Effector memory CD4-positive, alpha-beta T cell (primary cell): Measurements from ENCODE around the gene CCDC92B.

Source experiments
- DNase-seq, 3 donors: peaks; one replicate each; pipeline ENCODE4 v3.0.0-alpha.2; 2020
- H3K27ac ChIP-seq: 2 replicates; pipeline ENCODE4 v1.7.0; 2013; ENCODE audit warnings: mild to moderate bottlenecking, low read length, moderate library complexity; ENCODE audit not compliant: insufficient read depth, poor library complexity, severe bottlenecking
- H3K27me3 ChIP-seq: replicated peaks from 2 replicates; pipeline ENCODE4 v1.7.0; 2013; ENCODE audit warnings: mild to moderate bottlenecking, low read length; ENCODE audit not compliant: insufficient read depth, control insufficient read depth, poor library complexity, severe bottlenecking
- H3K36me3 ChIP-seq: 2 replicates; pipeline ENCODE4 v1.7.0; 2013; ENCODE audit warnings: mild to moderate bottlenecking, low read length, moderate library complexity; ENCODE audit not compliant: control insufficient read depth, insufficient read depth
- H3K4me1 ChIP-seq: 2 replicates; pipeline ENCODE4 v1.7.0; 2013; ENCODE audit warnings: low read length, mild to moderate bottlenecking; ENCODE audit not compliant: control insufficient read depth, insufficient read depth, poor library complexity, severe bottlenecking
- H3K4me3 ChIP-seq: 2 replicates; pipeline ENCODE4 v1.7.0; 2013; ENCODE audit warnings: low read length, low read depth, mild to moderate bottlenecking; ENCODE audit not compliant: insufficient read depth, poor library complexity, severe bottlenecking
- H3K9me3 ChIP-seq: 2 replicates; pipeline ENCODE4 v1.7.0; 2013; ENCODE audit warnings: mild to moderate bottlenecking, low read length, moderate library complexity; ENCODE audit not compliant: control insufficient read depth

CCDC92B gene

DNA sequence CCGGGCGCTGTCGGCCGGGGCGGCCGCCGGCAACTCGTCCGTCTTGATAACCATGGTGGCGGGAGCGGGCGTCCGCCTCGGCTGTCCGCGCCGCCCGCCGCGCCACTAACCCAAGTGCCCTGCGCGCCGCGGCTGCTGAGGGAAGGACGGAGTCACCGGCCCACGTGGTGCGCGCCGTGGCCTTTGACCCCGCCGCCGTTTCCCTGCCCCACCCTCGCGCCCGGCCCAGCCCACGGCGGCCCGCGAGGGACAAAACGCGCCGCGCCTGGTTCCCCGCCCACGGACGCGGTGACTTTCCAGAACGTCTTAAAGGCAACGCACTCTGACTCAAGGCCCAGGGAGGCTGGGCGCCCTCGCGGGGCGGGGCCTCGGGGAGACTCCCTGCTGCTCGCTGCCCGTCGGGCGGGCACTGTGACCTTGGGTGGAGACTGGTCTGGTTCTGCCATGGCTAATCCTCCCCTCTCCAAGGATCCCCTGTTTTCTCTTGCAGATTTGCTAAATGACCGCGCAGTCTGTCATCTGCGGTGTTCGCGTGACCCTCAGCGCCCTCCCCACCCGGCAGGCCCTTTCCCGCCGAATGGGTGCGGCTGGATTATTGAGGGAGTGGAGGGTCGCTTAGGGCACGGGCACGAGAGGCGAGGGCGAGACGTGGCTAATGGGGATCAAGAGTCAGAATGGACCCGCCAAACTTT, 37.7 kb downstream of the CCDC92B start, which contains the start of gene CLUH:
TSS of gene CLUH (minus strand) at position 157 of the 692 bp plus-strand sequence. CDS start at position 54, 103 bp downstream.
- peak within 1 kb of the TSS; percentile 69 for H3K4me3 ChIP-seq
- H3K27me3 ChIP-seq, result no peaks in the 10 kb centered on the region
- H3K36me3 ChIP-seq, result no peaks in the 10 kb centered on the region
- no peaks in the 10 kb centered on the region for H3K9me3 ChIP-seq
- peak; percentile 89 to 93 (median 92) for DNase-seq
- H3K27ac ChIP-seq, result peak within 1 kb of the TSS; percentile 51
- peaks cover 26% of the 10 kb centered on the region for H3K4me1 ChIP-seq

DNA sequence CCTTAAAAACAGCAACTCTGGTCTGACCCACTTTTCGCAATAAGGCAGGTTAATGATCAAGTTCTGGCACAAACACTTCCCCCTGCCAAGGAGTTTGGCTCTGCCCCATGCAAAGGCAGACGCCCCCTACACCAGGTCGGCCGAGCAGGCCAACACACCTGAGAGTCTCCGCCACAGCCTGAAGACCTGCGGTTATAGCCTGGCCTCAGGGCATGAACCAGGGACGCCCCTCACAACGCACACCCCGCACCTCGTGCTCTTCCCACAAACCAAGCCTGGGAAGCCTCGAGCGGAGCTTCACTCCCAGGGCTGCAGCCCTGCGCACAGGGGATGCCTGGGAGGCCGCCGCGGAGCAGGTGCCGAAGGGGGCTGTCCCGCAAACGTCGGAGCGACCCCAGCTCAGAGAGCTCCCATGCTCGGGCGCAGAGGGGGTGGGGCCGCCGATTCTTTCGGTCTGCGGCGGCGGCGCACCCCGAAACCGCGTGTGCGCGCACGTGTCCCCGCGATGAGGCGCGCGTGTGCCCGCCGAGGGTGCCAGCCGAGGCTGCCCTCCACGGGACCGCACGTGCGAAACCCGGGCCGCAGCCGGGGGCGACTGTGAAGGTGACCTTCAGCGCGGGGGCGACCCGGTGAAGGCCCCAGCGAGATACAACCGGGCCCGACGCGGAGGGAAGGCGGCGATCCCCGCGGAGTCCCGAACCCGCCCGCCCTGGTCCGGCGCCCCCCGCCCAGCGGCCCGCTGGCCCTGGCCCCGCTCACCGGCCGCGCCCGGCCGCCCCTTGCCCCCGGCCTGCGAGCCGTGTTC, 38.4 kb downstream of the CCDC92B start:
- no peak for DNase-seq
- H3K4me1 ChIP-seq, result peaks cover 26% of the 10 kb centered on the region
- H3K9me3 ChIP-seq, result no peaks in the 10 kb centered on the region

DNA sequence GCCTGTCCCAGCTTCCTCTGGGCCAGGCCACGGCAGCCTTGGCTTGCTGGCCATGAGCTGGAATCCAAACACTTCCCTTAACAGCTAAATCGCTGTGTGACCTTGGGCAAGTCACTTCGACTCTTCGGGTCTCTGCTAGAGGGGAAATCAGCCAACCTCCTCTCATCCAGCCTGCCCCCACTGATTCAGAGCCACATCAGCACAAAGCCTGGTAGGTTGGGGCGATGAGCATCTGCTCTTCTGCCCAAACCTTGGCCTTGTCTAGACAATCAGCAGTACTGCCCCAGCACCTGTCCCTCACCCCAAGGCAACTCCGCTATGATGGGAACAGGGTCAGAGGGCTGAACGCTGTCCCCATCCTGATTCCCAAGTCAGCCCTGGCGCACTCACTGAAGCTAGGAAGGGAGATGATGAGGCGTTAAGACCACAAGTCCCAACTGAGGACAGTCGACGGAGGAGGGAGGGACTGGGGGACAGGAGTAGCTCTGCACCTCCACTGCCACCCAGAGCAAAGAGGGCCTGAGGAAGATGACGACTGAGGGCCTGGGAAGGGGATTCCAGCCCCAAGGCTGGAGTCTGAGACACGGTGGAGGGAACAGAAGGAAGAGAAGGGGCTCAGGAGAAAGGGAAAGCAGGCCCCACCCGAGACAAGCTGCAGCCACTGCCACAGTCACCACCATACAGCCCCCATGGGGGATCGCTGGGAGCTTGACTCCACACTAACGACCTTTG, 39.2 kb downstream of the CCDC92B start:
- Histone ChIP-seq H3K27me3 (no peaks in the 10 kb centered on the region), H3K36me3 (no peaks in the 10 kb centered on the region), H3K4me1 (peaks cover 26% of the 10 kb centered on the region), H3K27ac (peak overlapping the region; percentile 51), H3K4me3 (peak overlapping the region; percentile 60), H3K9me3 (no peaks in the 10 kb centered on the region)
- DNase-seq, result no peak

More for the DNA sequence above, 38.4 kb downstream of the CCDC92B start:
- Histone ChIP-seq H3K36me3 (no peaks in the 10 kb centered on the region), H3K27ac (peak overlapping the region; percentile 51), H3K4me3 (peak overlapping the region; percentile 69), H3K27me3 (no peaks in the 10 kb centered on the region)

DNA sequence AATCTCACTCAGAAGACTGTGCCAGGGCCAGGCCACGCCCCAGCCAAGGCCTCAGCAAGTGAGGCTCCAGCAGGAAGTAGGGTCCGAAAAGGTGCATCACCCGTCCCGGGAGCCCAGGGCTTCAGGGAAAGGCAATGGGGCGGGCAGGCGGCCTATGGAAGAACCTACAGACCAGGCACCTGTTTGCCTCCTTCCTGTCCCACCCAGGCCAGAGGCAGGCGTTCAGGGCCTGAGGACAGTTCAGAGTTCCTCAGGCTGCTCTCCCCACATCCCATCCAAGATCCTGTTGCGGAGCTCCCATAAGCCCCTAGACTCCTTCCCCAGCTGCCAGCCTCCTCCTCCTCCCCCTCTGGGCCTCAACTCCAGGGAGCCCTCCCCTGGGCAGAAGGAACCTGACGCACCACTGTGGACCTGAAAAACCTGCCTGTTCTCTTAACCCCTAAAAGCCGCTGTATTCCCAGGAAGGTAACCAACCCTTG, 40.2 kb downstream of the CCDC92B start:
- H3K4me3 ChIP-seq, result no peak overlapping the region
- no peak overlapping the region for H3K27ac ChIP-seq
- DNase-seq, result no peak
- no peaks in the 10 kb centered on the region for H3K9me3 ChIP-seq
- peaks cover 26% of the 10 kb centered on the region for H3K4me1 ChIP-seq
- H3K27me3 ChIP-seq, result no peaks in the 10 kb centered on the region
- H3K36me3 ChIP-seq, result peaks cover 7% of the 10 kb centered on the region

DNA sequence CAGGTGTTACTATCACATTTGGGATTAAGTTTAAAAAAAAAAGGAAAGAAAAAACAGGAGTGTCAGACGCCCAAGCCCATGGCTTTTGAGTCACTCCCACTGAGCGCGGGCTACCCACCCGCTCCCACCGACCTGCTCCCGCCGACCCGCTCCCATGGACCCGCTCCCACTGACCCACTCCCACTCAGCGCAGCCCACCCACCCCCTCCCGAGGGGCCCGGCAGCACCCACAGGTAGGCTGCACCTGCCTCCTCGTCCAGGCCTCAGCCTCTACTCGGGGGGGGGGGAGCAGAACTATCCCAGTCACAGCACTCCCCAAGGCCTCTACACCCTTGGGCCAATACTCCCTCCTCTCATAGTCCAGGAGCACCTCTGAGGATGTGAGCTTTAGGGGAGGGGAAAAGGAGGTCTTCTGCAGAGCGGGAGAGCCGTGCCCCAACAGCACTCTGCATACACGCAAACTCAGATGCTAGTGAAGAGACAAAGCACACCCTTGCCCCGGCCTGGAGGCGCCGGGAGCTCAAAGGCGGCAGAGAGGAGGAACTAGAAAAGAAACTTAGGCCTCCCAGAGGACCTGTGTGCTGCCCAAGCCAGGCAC, 40.8 kb downstream of the CCDC92B start:
- Histone ChIP-seq H3K4me3 (no peak overlapping the region), H3K36me3 (peaks cover 13% of the 10 kb centered on the region), H3K27me3 (no peaks in the 10 kb centered on the region), H3K27ac (no peak overlapping the region), H3K9me3 (no peaks in the 10 kb centered on the region), H3K4me1 (peaks cover 26% of the 10 kb centered on the region)
- no peak for DNase-seq

DNA sequence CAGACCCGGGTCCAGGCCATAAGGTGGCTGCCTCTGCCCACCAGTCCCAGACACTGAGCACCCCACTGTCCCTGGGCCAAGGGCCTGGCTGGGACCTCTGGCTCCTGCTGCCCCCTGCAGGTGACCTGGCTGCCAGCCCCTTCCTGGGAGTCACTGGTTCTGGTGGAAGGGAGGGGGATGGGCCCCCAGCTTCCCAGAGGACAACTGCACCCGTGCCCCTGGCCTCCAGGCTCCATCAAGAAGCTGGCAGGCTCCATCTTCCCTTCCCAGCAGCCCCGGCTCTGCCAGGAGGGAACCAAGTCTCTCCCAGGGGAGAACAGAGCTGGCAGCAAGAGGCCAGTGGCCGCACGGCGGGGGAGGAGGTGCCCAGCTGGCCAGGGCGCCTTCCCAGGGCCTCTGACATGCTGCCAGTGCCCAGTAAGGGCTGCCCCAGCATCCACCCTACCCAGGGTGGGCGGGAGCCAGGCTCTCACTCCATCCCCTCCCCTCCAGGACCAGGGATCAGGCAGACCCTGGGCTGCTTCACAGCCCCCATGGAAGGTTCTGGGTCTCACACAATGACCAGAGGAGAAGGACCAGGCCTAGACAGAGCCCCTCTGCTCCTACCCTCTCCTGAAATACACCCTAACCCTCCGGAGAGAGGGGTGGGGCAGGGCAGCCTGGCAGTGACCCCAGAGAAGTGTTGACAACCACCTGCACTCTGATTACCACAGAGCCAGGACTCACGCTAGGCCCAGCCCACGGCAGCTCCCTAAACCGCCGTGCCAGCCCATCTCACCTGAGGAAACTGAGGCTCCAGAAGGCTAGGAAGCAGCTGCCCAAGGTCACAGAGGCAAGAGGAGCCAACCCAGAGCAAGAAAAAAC, 41.5 kb downstream of the CCDC92B start:
- Histone ChIP-seq H3K9me3 (no peaks in the 10 kb centered on the region), H3K4me3 (no peak overlapping the region), H3K4me1 (peaks cover 26% of the 10 kb centered on the region), H3K36me3 (peaks cover 18% of the 10 kb centered on the region), H3K27ac (peak overlapping the region; percentile 18), H3K27me3 (no peaks in the 10 kb centered on the region)
- DNase-seq, result no peak

DNA sequence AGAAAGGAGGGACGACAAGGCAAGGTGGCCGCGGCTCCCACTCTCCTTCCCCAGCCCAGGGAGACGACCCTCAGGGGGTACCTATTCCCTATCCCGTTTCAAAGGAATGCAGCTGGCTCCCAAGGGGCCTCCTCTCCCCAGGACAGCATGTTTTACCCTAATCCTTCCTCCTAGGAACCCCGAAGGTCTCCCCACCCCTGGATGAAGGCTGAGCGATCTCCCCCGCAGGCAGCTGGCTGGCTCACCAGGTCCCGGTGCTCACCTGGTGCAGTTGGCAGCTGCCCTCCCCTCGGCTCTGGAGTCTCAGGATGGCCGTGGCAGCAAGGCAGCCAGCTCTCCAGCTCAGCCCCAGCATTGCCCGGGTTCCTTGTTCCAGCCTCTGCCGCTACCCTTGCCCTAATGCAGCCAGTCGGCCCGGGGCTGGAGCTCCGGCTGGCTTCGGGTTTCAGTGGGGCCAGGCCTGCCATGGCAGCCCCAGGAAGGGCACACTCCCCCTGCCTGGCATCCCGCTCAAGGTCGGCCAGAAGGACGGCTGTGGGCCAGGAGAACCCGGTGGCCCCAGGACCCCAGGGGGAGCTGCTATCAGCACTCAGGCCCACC, 42.4 kb downstream of the CCDC92B start:
- Histone ChIP-seq H3K4me3 (no peak overlapping the region), H3K9me3 (no peaks in the 10 kb centered on the region), H3K36me3 (peaks cover 25% of the 10 kb centered on the region), H3K27me3 (no peaks in the 10 kb centered on the region), H3K4me1 (peaks cover 20% of the 10 kb centered on the region), H3K27ac (no peak overlapping the region)
- no peak for DNase-seq

DNA sequence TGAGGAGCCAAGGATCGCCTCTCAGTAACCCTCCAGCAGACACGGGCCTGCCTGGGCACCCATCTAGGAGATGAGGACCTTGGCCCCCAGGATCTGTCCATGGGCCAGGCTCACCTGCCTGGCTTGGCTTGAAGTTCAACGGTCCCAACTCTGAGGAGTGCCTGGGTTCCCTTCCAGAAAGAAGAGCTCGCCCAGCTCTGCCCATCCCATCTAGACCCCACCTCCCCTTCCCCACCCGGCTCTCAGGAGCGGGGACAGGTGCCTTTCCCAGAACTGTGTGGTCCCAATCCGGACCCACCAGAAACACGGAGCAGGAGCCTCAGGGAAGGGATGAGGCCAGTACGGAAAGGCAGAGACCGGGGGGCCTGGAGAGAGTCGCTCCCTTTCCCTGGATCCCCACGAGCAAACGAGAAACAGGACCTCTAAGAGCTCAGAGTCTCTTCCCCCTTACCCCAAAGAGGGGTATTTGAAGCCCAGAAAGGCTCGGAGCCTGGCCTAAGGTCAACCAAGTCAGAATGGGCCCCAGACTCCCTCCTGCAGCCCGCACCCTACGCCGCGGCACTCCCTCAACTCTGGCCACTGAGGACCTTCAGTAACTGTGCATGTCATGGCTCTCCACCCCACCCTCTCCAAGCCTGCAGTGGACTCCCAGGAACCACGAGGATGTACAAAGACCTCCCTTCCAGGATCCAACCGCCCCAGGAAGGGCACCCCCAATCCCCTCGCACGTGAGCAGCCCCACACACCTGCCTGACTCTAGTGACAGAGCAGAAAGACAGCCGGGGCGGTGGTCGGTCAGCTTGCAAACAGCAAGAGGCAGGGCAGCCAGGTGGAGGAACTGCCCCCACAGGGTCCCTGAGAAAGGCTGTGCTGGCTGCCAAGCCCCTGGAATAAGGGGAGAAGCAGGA, 43.3 kb downstream of the CCDC92B start:
- peaks cover 18% of the 10 kb centered on the region for H3K4me1 ChIP-seq
- DNase-seq, result no peak
- H3K27me3 ChIP-seq, result no peaks in the 10 kb centered on the region
- H3K9me3 ChIP-seq, result no peaks in the 10 kb centered on the region
- H3K27ac ChIP-seq, result no peak overlapping the region
- no peak overlapping the region for H3K4me3 ChIP-seq
- H3K36me3 ChIP-seq, result peaks cover 34% of the 10 kb centered on the region
